IMR-90 (cell line): Measurements from ENCODE around the gene NUP93.

Experiments
- BHLHE40 ChIP-seq: fragments of 150-350 bp; IDR thresholded peaks from 2 replicates; pipeline ENCODE4 v1.6.1; 2016; ENCODE audit warnings: mild to moderate bottlenecking, low read depth, low read length
- CHD1 ChIP-seq: IDR thresholded peaks from 2 replicates; pipeline ENCODE4 v1.6.1; 2012; ENCODE audit warnings: low read depth, low read length, improper control_type of control experiment
- CTCF ChIP-seq: conservative IDR thresholded peaks from 2 replicates; pipeline ENCODE4 v1.5.1; 2012; ENCODE audit warnings: mild to moderate bottlenecking, low read depth, low read length, improper control_type of control experiment
- FOS ChIP-seq: fragments of 150-350 bp; IDR thresholded peaks from 2 replicates; pipeline ENCODE4 v1.6.1; 2016; ENCODE audit warnings: low read depth, low read length
- MAFK ChIP-seq: IDR thresholded peaks from 2 replicates; pipeline ENCODE4 v1.6.1; 2012; ENCODE audit warnings: low read depth, low read length, improper control_type of control experiment
- MAZ ChIP-seq: IDR thresholded peaks from 2 replicates; pipeline ENCODE4 v1.6.1; 2012; ENCODE audit warnings: low read depth, mild to moderate bottlenecking, low read length, improper control_type of control experiment, moderate library complexity, borderline replicate concordance
- MXI1 ChIP-seq: IDR thresholded peaks from 2 replicates; pipeline ENCODE4 v1.6.1; 2012; ENCODE audit warnings: low read depth, mild to moderate bottlenecking, low read length, moderate library complexity, borderline replicate concordance
- NFE2L2 ChIP-seq: fragments of 150-350 bp; IDR thresholded peaks from 2 replicates; pipeline ENCODE4 v1.6.1; 2016; ENCODE audit warnings: low read depth, mild to moderate bottlenecking, low read length
- POLR2A ChIP-seq: IDR thresholded peaks from 2 replicates; pipeline ENCODE4 v1.6.1; 2012; ENCODE audit warnings: mild to moderate bottlenecking, low read depth, low read length
- RCOR1 ChIP-seq: IDR thresholded peaks from 2 replicates; pipeline ENCODE4 v1.6.1; 2012; ENCODE audit warnings: mild to moderate bottlenecking, low read length, improper control_type of control experiment; ENCODE audit not compliant: insufficient replicate concordance
- RFX5 ChIP-seq: IDR thresholded peaks from 2 replicates; pipeline ENCODE4 v1.8.0; 2012; ENCODE audit warnings: low read depth, mild to moderate bottlenecking, low read length, moderate library complexity
- SMC3 ChIP-seq: fragments of 150-350 bp; IDR thresholded peaks from 2 replicates; pipeline ENCODE4 v1.6.1; 2016; ENCODE audit warnings: low read depth, mild to moderate bottlenecking, antibody characterized with exemption, low read length, moderate library complexity

GRCh38 chr16:56852401-56852730 is 122.4 kb downstream of the NUP93 start:
- TF ChIP-seq CTCF (no peak), MXI1 (no peak), CHD1 (no peak), POLR2A (no peak), FOS (no peak), SMC3 (no peak), NFE2L2 (no peak), RFX5 (no peak), BHLHE40 (no peak), MAZ (no peak), RCOR1 (no peak), MAFK (no peak)
